Ovary (tissue), 9 donors: Measurements from ENCODE around the gene SPAG16. TPM values are rescaled to one million over a fixed set of nuclear protein-coding genes. Genes with fewer than 3 reads are reported as not detected.

Source experiments
- DNase-seq, 5 donors: peaks; one replicate each; pipeline ENCODE4 v3.0.0-alpha.2; 2019 to 2020
- H3K27ac ChIP-seq, 2 donors: fragments of 200-600 bp; one replicate each; pipeline versions ENCODE4 v1.5.1 to v1.8.0; 2019 to 2022
- H3K27me3 ChIP-seq: fragments of 200-600 bp; one replicate; pipeline ENCODE4 v1.8.0; 2022
- H3K36me3 ChIP-seq: fragments of 200-600 bp; sonication (generic); one replicate; pipeline ENCODE4 v1.5.1; 2019
- H3K4me1 ChIP-seq: one replicate; pipeline ENCODE4 v1.8.1; 2013; ENCODE audit warnings: mild to moderate bottlenecking, moderate library complexity; ENCODE audit not compliant: insufficient read depth
- H3K4me3 ChIP-seq: fragments of 200-600 bp; sonication (generic); one replicate; pipeline ENCODE4 v1.5.1; 2017
- H3K9me3 ChIP-seq, 2 donors: fragments of 200-600 bp in 1 of 2; sonication (generic) in 1 of 2; one replicate each; pipeline versions ENCODE4 v1.5.1 to v1.8.1; 2013 to 2019; ENCODE audit warnings: mild to moderate bottlenecking in 1 of 2, moderate library complexity in 1 of 2
- CTCF ChIP-seq, 3 donors: fragments of 450-650 bp in 2 of 3; fragments of 200-600 bp in 1 of 3; IDR thresholded peaks; one replicate each; pipeline versions ENCODE4 v1.5.1 to v1.8.0; 2016 to 2022; ENCODE audit warnings: antibody characterized with exemption in 3 of 3, mild to moderate bottlenecking in 1 of 3
- EP300 ChIP-seq: sonication (generic); formaldehyde crosslinking; IDR thresholded peaks from one replicate; pipeline ENCODE4 v1.6.1; 2017; ENCODE audit warnings: antibody characterized with exemption
- POLR2A ChIP-seq: fragments of 450-650 bp; IDR thresholded peaks from one replicate; pipeline ENCODE4 v1.6.1; 2017; ENCODE audit warnings: antibody characterized with exemption, mild to moderate bottlenecking, moderate library complexity
- WGBS, 3 donors: extraction: QIAGEN DNeasy Blood & Tissue Kit in 1 of 3; methylation state at CpG; one replicate each; pipeline versions ENCODE4 v1.1.5 to v1.1.7; 2013 to 2017; 5-methylcytosine and 5-hydroxymethylcytosine counted together
- intact Hi-C, 4 donors: fragments of 100-400 bp; cut with DNase I; formaldehyde crosslinking; loops; one replicate each; pipeline versions ENCODE4 v1.11.0 to v1.15.1; 2022 to 2023
- polyA plus RNA-seq, 2 donors: library from polyadenylated mRNA; stranded (reverse); fragments of 200-250 nt in 1 of 2; fragments of 350-450 nt in 1 of 2; fragmentation: Illumina TruSeq in 1 of 2; extraction: RNeasy Lipid Tissue Mini Kit (QIAGEN cat#74804) in 1 of 2; gene quantifications; one replicate each; pipeline ENCODE4 v1.2.3, GENCODE V29; 2013 to 2014
- total RNA-seq, 7 donors: library from RNA; depleted of rRNA in 2 of 7; stranded (reverse); fragments of >200 nt in 2 of 7; fragmentation: NEBNext Ultra II Directional in 3 of 7; extraction: Animal tissue kit (Norgen Biotek cat#: 25700) in 3 of 7; gene quantifications; one replicate each; pipeline versions ENCODE4 v1.1.0 to v1.2.4, GENCODE V29; 2016 to 2023
- donor health status: DM: no; HTN: no; CAD: no; lungs with moderate emphysema.
- donor health status: DM: no; HTN: no; CAD: no.
- donor health status: Bipolar disorder and iron deficiency.
- donor health status: DM: yes; HTN: yes; CAD: no.
- donor health status: DM: no; HTN: no; CAD: no.
- donor health status: DM: yes; HTN: yes; CAD: no.

Gene SPAG16
- total and polyA plus RNA-seq, 9 donors: 25.2 to 58.7 (median 28.9) TPM

GRCh38 chr2:214215107-214215506 lies 930.8 kb downstream of the SPAG16 start:
- H3K4me1 ChIP-seq: no peaks in the 10 kb centered on the region
- H3K27me3 ChIP-seq: no peaks in the 10 kb centered on the region
- no peaks in the 10 kb centered on the region for H3K9me3 ChIP-seq
- 80 to 85% (median 84%) methylated on average over 1 of the region's 1 CpG for WGBS, 3 donors
- H3K27ac ChIP-seq: no peak overlapping the region
- intact Hi-C loops: no loop called here
- H3K4me3 ChIP-seq: no peak overlapping the region
- no peak for DNase-seq
- H3K36me3 ChIP-seq: no peaks in the 10 kb centered on the region
- TF ChIP-seq EP300: no peak
- TF ChIP-seq POLR2A: no peak
- no peak for TF ChIP-seq CTCF (IDR thresholded peaks at IDR 0.05)

- Histone ChIP-seq H3K4me1 (no peaks in the 10 kb centered on the region), H3K4me3 (no peak overlapping the region), H3K36me3 (no peaks in the 10 kb centered on the region), H3K9me3 (no peaks in the 10 kb centered on the region), H3K27me3 (no peaks in the 10 kb centered on the region), H3K27ac (no peak overlapping the region)
- no peak for DNase-seq
- intact Hi-C loops: no loop called here
- 41 to 75% (median 66%) methylated on average over 2 of the region's 2 CpGs for WGBS, 3 donors
- TF ChIP-seq POLR2A (no peak), CTCF (IDR thresholded peaks at IDR 0.05) (no peak), EP300 (no peak)
Measured at GRCh38 chr2:214217136-214217535, 932.9 kb downstream of the SPAG16 start.

GRCh38 chr2:214217599-214217998 lies 933.3 kb downstream of the SPAG16 start:
- Histone ChIP-seq H3K27me3 (no peaks in the 10 kb centered on the region), H3K36me3 (no peaks in the 10 kb centered on the region), H3K27ac (no peak overlapping the region), H3K4me3 (no peak overlapping the region), H3K4me1 (no peaks in the 10 kb centered on the region), H3K9me3 (no peaks in the 10 kb centered on the region)
- TF ChIP-seq CTCF (IDR thresholded peaks at IDR 0.05) (no peak), EP300 (no peak), POLR2A (no peak)
- intact Hi-C loops: no loop called here
- 40 to 64% (median 47%) methylated on average over 1 of the region's 1 CpG for WGBS, 3 donors
- no peak for DNase-seq

- TF ChIP-seq POLR2A: no peak
- H3K4me3 ChIP-seq: no peak overlapping the region
- H3K27ac ChIP-seq: no peak overlapping the region
- DNase-seq: no peak
- H3K36me3 ChIP-seq: no peaks in the 10 kb centered on the region
- WGBS, 3 donors: 53 to 60% (median 55%) methylated on average over 3 of the region's 3 CpGs
- no peaks in the 10 kb centered on the region for H3K27me3 ChIP-seq
- intact Hi-C loops: no loop called here
- H3K9me3 ChIP-seq: no peaks in the 10 kb centered on the region
- no peaks in the 10 kb centered on the region for H3K4me1 ChIP-seq
Measured at GRCh38 chr2:214220251-214220650, 936.0 kb downstream of the SPAG16 start.

GRCh38 chr2:214226061-214226460 lies 941.8 kb downstream of the SPAG16 start:
- DNase-seq: no peak
- 78 to 87% (median 81%) methylated on average over 2 of the region's 2 CpGs for WGBS, 3 donors
- intact Hi-C loops: no loop called here

More at GRCh38 chr2:214226061-214226460, 941.8 kb downstream of the SPAG16 start:
- Histone ChIP-seq H3K27ac (no peak overlapping the region), H3K27me3 (no peaks in the 10 kb centered on the region), H3K4me3 (no peak overlapping the region), H3K9me3 (no peaks in the 10 kb centered on the region), H3K36me3 (no peaks in the 10 kb centered on the region), H3K4me1 (no peaks in the 10 kb centered on the region)
- TF ChIP-seq EP300 (no peak), CTCF (IDR thresholded peaks at IDR 0.05) (no peak), POLR2A (no peak)
